B cell (primary cell): Measurements from ENCODE around the gene CD209. TPM values are rescaled to one million over a fixed set of nuclear protein-coding genes. Genes with fewer than 3 reads are reported as not detected.
A peak's percentile ranks its signal among the peaks of the same experiment; 100 is the strongest.

Experiments
- ATAC-seq: fragments of 200-7000 bp; cut with Tn5 transposase; one replicate; pipeline ENCODE4 v1.10.0; 2021; ENCODE audit warnings: low read depth, mild to moderate bottlenecking, moderate number of reproducible peaks, moderate library complexity
- CTCF ChIA-PET: fragments of 350-600 bp; sonication (Branson Sonifier 250); formaldehyde crosslinking; loops from one replicate; lab custom pipeline; 2021; ENCODE audit warnings: antibody characterized with exemption, inconsistent platforms; lab: Charles Lee
- POLR2A ChIA-PET: fragments of 350-600 bp; sonication (Branson Sonifier 250); formaldehyde crosslinking; loops from one replicate; lab custom pipeline; 2021; ENCODE audit warnings: antibody characterized with exemption; lab: Charles Lee
- DNase-seq: peaks from one replicate; pipeline ENCODE4 v3.0.0; 2013
- H2AFZ ChIP-seq: 2 replicates; pipeline ENCODE4 v1.6.1; 2012; ENCODE audit warnings: mild to moderate bottlenecking, low read depth, low read length; ENCODE audit not compliant: insufficient read depth, poor library complexity, severe bottlenecking
- H3K27ac ChIP-seq, 2 donors: 1 replicate in 1 of 2; 2 replicates in 1 of 2; pipeline ENCODE4 v1.5.1; 2012 to 2013; ENCODE audit warnings: low read length in 2 of 2, mild to moderate bottlenecking in 2 of 2, moderate library complexity in 1 of 2
- H3K27me3 ChIP-seq, 4 experiments: fragments of 200-600 bp in 1 of 4; sonication (generic) in 1 of 4; replicated peaks in 1 of 4; 1 replicate in 2 of 4; 2 replicates in 2 of 4; pipeline versions ENCODE4 v1.6.1 to v1.7.0; 2013 to 2016; ENCODE audit warnings: low read length in 3 of 4, mild to moderate bottlenecking in 2 of 4, mixed read lengths in 1 of 4, moderate library complexity in 1 of 4; ENCODE audit not compliant: insufficient read depth in 4 of 4, control insufficient read depth in 3 of 4; ENCODE audit errors: control extremely low read depth in 1 of 4
- H3K36me3 ChIP-seq, 2 experiments: replicated peaks in 1 of 2; 1 replicate in 1 of 2; 2 replicates in 1 of 2; pipeline versions ENCODE4 v1.6.1 to v1.7.1; 2013; ENCODE audit warnings: low read length in 1 of 2; ENCODE audit not compliant: insufficient read depth in 2 of 2, control insufficient read depth in 1 of 2; ENCODE audit errors: control extremely low read depth in 1 of 2, extremely low read depth in 1 of 2
- H3K4me1 ChIP-seq, 2 donors: fragments of 200-600 bp in 1 of 2; sonication (generic) in 1 of 2; 1 replicate in 1 of 2; 2 replicates in 1 of 2; pipeline versions ENCODE4 v1.5.1 to v1.6.1; 2013 to 2017; ENCODE audit warnings: low read length in 2 of 2; ENCODE audit not compliant: control insufficient read depth in 2 of 2, insufficient read depth in 2 of 2
- H3K4me2 ChIP-seq: replicated peaks from 2 replicates; pipeline ENCODE3; 2012; ENCODE audit warnings: mild to moderate bottlenecking, low read depth, low read length; ENCODE audit not compliant: poor library complexity, severe bottlenecking
- H3K4me3 ChIP-seq, 5 experiments: fragments of 200-600 bp in 1 of 5; sonication (generic) in 1 of 5; 1 replicate in 3 of 5; 2 replicates in 2 of 5; pipeline versions ENCODE4 v1.5.1 to v1.7.0; 2011 to 2016; ENCODE audit warnings: low read length in 4 of 5, mild to moderate bottlenecking in 4 of 5, low read depth in 2 of 5, control low read depth in 1 of 5, moderate library complexity in 1 of 5; ENCODE audit not compliant: insufficient read depth in 1 of 5; ENCODE audit errors: control extremely low read depth in 1 of 5, extremely low read depth in 1 of 5
- H3K79me2 ChIP-seq: fragments of 200-600 bp; sonication (generic); one replicate; pipeline ENCODE4 v1.6.0; 2016; ENCODE audit warnings: low read length; ENCODE audit not compliant: control insufficient read depth, insufficient read depth
- H3K9ac ChIP-seq: fragments of 200-600 bp; sonication (generic); 2 replicates; pipeline ENCODE4 v1.6.1; 2017; ENCODE audit warnings: mild to moderate bottlenecking, low read length, moderate library complexity
- H3K9me3 ChIP-seq, 3 donors: one replicate each; pipeline versions ENCODE4 v1.6.1 to v1.7.1; 2013; ENCODE audit warnings: low read length in 2 of 3; ENCODE audit not compliant: control insufficient read depth in 2 of 3, insufficient read depth in 1 of 3; ENCODE audit errors: control extremely low read depth in 1 of 3
- H4K20me1 ChIP-seq: 2 replicates; pipeline ENCODE4 v1.6.0; 2012; ENCODE audit warnings: mild to moderate bottlenecking, low read length; ENCODE audit not compliant: insufficient read depth, control insufficient read depth, poor library complexity, severe bottlenecking
- H3K27ac Mint-ChIP-seq: one replicate; pipeline ENCODE4 v1.8.0; 2021; ENCODE audit warnings: mixed read lengths
- H3K27me3 Mint-ChIP-seq: one replicate; pipeline ENCODE4 v1.8.0; 2021; ENCODE audit warnings: mixed read lengths
- H3K4me1 Mint-ChIP-seq: one replicate; pipeline ENCODE4 v1.8.0; 2021; ENCODE audit warnings: mixed read lengths
- H3K4me3 Mint-ChIP-seq: one replicate; pipeline ENCODE4 v1.8.0; 2021; ENCODE audit warnings: mixed read lengths
- H3K9me3 Mint-ChIP-seq: one replicate; pipeline ENCODE4 v1.8.0; 2022; ENCODE audit warnings: mixed read lengths; ENCODE audit not compliant: insufficient read depth
- EZH2 ChIP-seq: IDR thresholded peaks from 2 replicates; pipeline ENCODE4 v1.6.1; 2012; ENCODE audit warnings: borderline replicate concordance, low read depth, mild to moderate bottlenecking, moderate library complexity, low read length; ENCODE audit not compliant: insufficient read depth, poor library complexity, severe bottlenecking
- WGBS: methylation state at CpG from one replicate; pipeline ENCODE4 v1.1.5; 2013; ENCODE audit warnings: missing lambda C conversion rate; ENCODE audit not compliant: insufficient coverage; 5-methylcytosine and 5-hydroxymethylcytosine counted together
- intact Hi-C: fragments of 100-400 bp; cut with micrococcal nuclease; formaldehyde crosslinking; loops from one replicate; pipeline ENCODE4 v1.10.0; 2022
- polyA plus RNA-seq: library from polyadenylated mRNA; depleted of rRNA; stranded (reverse); fragments of >200 nt; gene quantifications from 2 replicates; pipeline ENCODE4 v1.2.3, GENCODE V29; 2012
- total RNA-seq, 2 donors: library from RNA; stranded (reverse); fragments of 120-200 nt in 1 of 2; gene quantifications; 1 replicate in 1 of 2; 2 replicates in 1 of 2; pipeline versions ENCODE4 v1.2.3 to v1.2.4, GENCODE V29; 2013 to 2022
- TF ChIP-seq, protein P1 (sequence below): fragments of 200-600 bp; IDR thresholded peaks from one replicate; pipeline ENCODE4 v1.8.0; 2022; ENCODE audit warnings: antibody characterized with exemption, mild to moderate bottlenecking

Gene CD209
- total and polyA plus RNA-seq, 2 donors (not counting 1 experiment from before 2014, with no cell fraction given), result 0.10 TPM; not detected in 1

DNA sequence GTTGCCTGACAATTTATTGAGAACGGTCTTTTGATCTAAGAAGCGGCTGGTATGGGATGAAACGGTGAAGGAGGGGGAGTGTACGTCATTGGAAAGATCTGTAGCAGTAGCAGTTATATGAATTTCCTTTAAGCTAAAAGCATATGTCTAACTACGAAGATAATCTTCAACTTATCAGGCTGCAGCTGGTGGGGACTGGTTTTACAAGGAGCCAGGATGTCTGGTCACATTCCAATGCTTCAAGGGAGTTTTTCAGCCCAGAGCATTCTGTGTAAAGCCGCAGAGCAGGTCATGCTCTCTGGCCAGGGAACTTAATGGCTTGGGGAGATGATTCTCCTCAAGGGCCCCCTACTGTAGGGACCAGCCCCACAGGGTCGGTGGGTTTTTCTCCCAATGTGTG lies 44.9 kb upstream of the CD209 start:
- H3K4me3 Mint-ChIP-seq, result no peak overlapping the region
- ChIA-PET POLR2A (no interaction called here), CTCF (interaction anchor here (1.1 to 2.8 kb wide), 3 partner anchors 9 to 111 kb away, joined by 3 to 10 read pairs (median 3); partner anchors contain the start of gene TRAPPC5)
- TF ChIP-seq, protein P1, sequence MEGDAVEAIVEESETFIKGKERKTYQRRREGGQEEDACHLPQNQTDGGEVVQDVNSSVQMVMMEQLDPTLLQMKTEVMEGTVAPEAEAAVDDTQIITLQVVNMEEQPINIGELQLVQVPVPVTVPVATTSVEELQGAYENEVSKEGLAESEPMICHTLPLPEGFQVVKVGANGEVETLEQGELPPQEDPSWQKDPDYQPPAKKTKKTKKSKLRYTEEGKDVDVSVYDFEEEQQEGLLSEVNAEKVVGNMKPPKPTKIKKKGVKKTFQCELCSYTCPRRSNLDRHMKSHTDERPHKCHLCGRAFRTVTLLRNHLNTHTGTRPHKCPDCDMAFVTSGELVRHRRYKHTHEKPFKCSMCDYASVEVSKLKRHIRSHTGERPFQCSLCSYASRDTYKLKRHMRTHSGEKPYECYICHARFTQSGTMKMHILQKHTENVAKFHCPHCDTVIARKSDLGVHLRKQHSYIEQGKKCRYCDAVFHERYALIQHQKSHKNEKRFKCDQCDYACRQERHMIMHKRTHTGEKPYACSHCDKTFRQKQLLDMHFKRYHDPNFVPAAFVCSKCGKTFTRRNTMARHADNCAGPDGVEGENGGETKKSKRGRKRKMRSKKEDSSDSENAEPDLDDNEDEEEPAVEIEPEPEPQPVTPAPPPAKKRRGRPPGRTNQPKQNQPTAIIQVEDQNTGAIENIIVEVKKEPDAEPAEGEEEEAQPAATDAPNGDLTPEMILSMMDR, result no peak
- no peak for TF ChIP-seq EZH2
- DNase-seq (no peak), ATAC-seq (no peak)
- H3K27me3 Mint-ChIP-seq, result peaks cover 18% of the 10 kb centered on the region
- Histone ChIP-seq H3K9me3 (peaks cover 0 to 21% (median 0%) of the 10 kb centered on the region in 3 donors), H3K4me1 (peaks cover 25% of the 10 kb centered on the region in 2 donors), H3K79me2 (no peaks in the 10 kb centered on the region), H3K4me3 (no peak overlapping the region), H3K36me3 (no peaks in the 10 kb centered on the region), H3K27ac (no peak overlapping the region), H3K4me2 (no peak overlapping the region), H4K20me1 (no peaks in the 10 kb centered on the region), H3K9ac (no peak overlapping the region), H2AFZ (no peak overlapping the region), H3K27me3 (peaks cover 0 to 34% (median 18%) of the 10 kb centered on the region in 4 experiments)
- WGBS, result 87% methylated on average over 5 of the region's 7 CpGs
- H3K4me1 Mint-ChIP-seq, result peaks cover 23% of the 10 kb centered on the region
- intact Hi-C loops, result no loop called here
- no peak overlapping the region for H3K27ac Mint-ChIP-seq
- H3K9me3 Mint-ChIP-seq, result peaks cover 2% of the 10 kb centered on the region

- POLR2A ChIA-PET, result no interaction called here
- Histone ChIP-seq H4K20me1 (no peaks in the 10 kb centered on the region), H3K4me2 (no peak overlapping the region), H3K9me3 (peaks cover 0 to 32% (median 0%) of the 10 kb centered on the region in 3 donors), H3K4me3 (no peak overlapping the region), H3K27ac (no peak overlapping the region), H3K4me1 (peaks cover 25% of the 10 kb centered on the region in 2 donors), H3K27me3 (peaks cover 0 to 38% (median 20%) of the 10 kb centered on the region in 4 experiments), H3K79me2 (no peaks in the 10 kb centered on the region), H3K36me3 (no peaks in the 10 kb centered on the region), H3K9ac (no peak overlapping the region), H2AFZ (no peak overlapping the region)
- peaks cover 25% of the 10 kb centered on the region for H3K4me1 Mint-ChIP-seq
- peak overlapping the region; percentile 23 for H3K4me3 Mint-ChIP-seq
- TF ChIP-seq EZH2, result no peak
- no peak for DNase-seq
- intact Hi-C loops, result no loop called here
- H3K9me3 Mint-ChIP-seq, result peaks cover 2% of the 10 kb centered on the region
- CTCF ChIA-PET, result interaction anchor here (0.9 to 2.8 kb wide), 4 partner anchors 9 to 138 kb away, joined by 3 to 10 read pairs (median 4); partner anchors contain the start of gene TRAPPC5
- no peak for ATAC-seq
- H3K27me3 Mint-ChIP-seq, result peaks cover 20% of the 10 kb centered on the region
- H3K27ac Mint-ChIP-seq, result no peak overlapping the region
- 91% methylated on average over 14 of the region's 14 CpGs for WGBS
Observed at GRCh38 chr19:7790416-7790815, 43.1 kb upstream of the CD209 start.
